Measurements from ENCODE around the gene GEMIN7. TPM values are rescaled to one million over a fixed set of nuclear protein-coding genes. Genes with fewer than 3 reads are reported as not detected.

GEMIN7 gene
- total RNA-seq, 2 experiments from 2014 or later: 53.6 to 58.2 TPM

DNA sequence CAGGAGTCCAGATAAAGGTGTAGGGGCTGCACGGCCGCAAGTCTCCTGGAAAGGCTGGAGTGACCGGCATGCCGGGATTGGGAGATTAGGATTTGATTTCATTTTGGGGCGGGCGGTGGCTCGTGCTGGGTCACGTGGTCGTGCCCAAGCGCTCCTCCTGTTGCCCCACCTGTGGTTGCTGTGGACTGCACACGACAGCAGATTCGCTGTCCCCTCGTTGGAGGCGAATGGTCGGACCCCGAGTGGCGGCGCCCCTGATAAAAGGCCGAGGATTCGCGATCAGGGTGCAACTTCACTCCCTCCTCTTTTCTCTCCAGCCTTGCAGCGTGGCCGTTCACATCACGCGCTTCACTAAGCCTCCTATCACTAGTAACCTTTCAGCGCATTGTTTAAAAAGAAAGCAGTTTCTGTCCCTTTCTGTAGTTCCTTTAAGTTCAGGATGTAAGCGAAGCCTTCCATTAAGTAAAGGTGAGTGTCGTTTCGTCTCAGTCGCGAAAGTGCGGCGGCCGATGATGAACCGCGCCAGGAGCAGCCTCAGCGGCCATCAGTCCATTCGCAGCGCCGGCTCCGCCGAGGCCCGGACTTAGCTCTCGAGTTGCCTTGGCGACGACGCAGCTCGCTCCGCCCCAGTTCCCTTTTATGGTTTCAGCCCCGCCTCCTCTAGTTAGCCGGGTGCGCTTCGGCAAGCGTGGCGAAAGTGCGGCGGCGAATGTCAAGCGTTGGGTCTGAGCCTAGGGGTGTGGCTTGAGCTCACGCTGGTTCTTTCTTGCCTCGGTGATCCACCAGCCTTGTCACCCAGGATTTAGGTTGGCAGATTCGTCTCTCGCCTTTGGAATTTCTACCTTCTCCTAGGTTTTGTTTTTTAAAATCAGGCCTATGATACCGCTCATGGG, 12.2 kb downstream of the GEMIN7 start:
- Mint-ChIP-seq H3K4me3 (peak overlapping the region; percentile 87), H3K27ac (peak overlapping the region; percentile 99), H3K36me3 (peaks cover 40% of the 10 kb centered on the region), H3K27me3 (no peaks in the 10 kb centered on the region), H3K4me1 (peaks cover 50% of the 10 kb centered on the region), H3K9me3 (peaks cover 2% of the 10 kb centered on the region)
- peak; percentile 91 for DNase-seq

DNA sequence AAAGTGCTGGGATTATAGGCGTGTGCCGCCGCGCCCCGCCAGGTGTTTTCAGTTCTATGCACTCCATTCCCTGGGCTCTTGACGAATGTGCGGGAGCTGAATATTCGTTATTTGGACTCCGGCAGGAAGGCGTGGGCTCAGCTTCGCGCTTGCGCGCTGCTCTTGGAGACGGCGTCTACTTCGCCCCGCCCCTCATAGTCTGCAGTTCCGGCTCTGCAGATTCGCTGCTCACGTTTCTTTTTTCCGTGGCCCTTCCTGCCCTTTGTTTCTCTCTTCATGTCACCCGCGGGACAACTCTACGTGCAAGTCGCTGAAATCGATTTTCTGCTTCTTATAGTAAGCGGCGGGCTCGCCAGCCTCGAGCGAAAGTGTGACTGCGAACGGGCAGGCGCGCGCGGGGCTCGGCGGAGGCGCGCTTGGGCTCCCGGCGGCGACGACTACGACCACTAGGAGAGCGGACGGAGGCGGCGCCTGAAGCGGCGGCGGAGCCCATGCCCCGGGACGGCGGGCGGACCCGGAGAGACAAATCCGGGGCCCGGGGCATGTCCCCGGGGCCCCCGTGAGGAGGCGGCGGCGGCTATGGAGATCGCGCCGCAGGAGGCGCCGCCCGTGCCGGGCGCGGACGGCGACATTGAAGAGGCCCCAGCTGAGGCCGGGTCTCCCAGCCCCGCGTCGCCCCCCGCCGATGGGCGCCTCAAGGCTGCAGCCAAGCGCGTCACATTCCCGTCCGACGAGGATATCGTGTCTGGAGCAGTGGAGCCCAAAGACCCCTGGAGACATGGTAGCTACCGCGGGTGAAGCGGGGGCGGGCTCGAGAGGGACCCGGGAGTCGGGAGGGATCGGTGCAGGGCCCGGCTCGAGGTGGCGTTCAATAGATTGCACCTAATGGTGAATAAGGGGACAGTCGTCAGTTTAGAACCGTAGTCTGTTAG, 14.0 kb downstream of the GEMIN7 start, which contains the start of gene PPP1R37:
PPP1R37 (plus strand) TSS at position 433 of the 932 bp plus-strand sequence; CDS start at position 580, 147 bp downstream.
- Mint-ChIP-seq H3K27me3 (no peaks in the 10 kb centered on the region), H3K9me3 (peaks cover 2% of the 10 kb centered on the region), H3K27ac (peak within 1 kb of the TSS; percentile 99), H3K4me3 (peak within 1 kb of the TSS; percentile 87), H3K36me3 (peaks cover 33% of the 10 kb centered on the region), H3K4me1 (peaks cover 53% of the 10 kb centered on the region)
- peak; percentile 91 for DNase-seq

DNA sequence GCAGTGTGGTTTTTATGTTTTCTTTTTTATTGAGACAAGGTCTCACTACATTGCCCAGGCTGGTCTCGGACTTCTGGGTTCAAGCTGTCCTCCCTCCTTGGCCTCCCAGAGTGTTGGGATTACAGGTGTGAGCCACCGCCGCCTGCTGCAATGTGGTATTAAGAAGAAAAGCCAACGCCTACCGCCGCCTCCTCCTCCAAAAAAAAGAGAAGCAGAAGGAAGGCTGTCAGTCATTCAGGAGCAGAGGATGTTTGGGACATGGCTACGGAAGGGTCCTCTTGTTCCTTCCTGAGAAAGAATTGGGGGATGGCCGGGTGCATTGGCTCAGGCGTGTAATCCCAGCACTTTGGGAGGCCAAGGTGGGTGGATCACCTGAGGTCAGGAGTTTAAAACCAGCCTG, 15.1 kb downstream of the GEMIN7 start:
- peak overlapping the region; percentile 87 for H3K4me3 Mint-ChIP-seq
- no peak for DNase-seq
- peak overlapping the region; percentile 71 for H3K27ac Mint-ChIP-seq
- peaks cover 2% of the 10 kb centered on the region for H3K9me3 Mint-ChIP-seq
- H3K27me3 Mint-ChIP-seq: no peaks in the 10 kb centered on the region
- H3K4me1 Mint-ChIP-seq: peaks cover 61% of the 10 kb centered on the region
- H3K36me3 Mint-ChIP-seq: peaks cover 29% of the 10 kb centered on the region

DNA sequence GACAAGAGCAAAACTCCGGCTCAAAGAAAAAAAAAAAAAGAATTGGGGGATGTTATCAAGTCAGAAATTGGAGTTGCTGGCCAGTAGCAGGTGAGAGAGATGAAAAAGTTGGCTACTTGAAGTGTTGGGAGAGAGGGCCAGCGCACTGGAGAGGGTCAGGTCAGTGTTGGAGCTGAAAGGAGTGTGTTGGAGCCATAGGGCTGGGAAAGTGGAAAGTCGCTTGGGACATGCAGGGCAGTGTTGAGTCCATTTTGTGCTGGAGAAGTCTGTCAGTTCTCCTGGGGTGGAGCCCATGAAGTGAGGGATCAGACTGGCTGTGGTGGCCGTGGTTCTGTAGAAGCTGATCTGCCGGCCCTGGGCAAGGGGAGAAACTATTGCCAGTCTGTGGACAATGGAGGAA, 15.6 kb downstream of the GEMIN7 start:
- Mint-ChIP-seq H3K36me3 (peaks cover 29% of the 10 kb centered on the region), H3K27me3 (no peaks in the 10 kb centered on the region), H3K4me3 (peak overlapping the region; percentile 87), H3K4me1 (peaks cover 64% of the 10 kb centered on the region), H3K27ac (peak overlapping the region; percentile 38), H3K9me3 (peaks cover 2% of the 10 kb centered on the region)
- no peak for DNase-seq

DNA sequence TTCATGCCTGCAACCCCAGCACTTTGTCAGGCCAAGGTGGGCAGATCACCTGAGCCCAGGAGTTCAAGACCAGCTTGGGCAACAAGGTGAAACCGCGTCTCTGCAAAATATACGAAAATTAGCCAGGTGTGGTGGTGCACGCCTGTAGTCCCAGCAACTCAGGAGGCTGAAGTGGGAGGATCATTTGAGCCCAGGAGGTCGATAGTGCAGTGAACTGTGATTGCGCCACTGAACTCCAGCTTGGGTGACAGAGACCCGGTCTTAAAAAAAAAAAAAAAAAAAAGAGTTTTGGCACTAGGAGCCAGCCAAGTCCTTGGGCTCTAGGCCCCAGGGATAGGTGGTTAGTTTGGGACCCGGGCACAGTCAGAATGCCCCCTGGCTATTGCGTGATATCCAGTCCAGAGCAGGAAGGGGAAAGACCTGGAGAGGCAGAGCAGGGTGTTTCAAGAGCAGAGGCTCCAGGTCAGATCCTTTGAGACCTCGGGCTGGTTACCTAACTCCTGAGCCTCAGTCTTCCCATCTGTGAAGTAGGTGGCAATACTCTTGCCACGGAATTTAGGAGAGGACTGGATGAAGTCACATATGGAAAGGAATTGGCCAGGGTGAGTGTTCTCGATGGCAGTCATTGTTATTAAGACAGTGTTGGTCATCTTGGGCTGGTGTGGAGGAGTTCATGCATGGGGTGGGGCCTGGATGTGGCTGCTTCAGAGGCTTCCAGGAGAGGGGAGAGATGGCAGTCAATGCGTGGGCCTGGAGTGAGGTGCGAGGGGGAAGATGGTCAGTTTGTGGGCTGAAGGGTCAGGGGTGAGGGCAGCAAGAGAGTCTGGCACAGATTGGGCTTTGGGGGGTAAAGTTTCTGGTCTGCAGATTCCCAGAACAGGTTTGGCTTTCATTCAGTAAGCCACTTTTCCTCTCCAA, 16.7 kb downstream of the GEMIN7 start:
- H3K36me3 Mint-ChIP-seq: peaks cover 29% of the 10 kb centered on the region
- H3K27ac Mint-ChIP-seq: peak overlapping the region; percentile 28
- peaks cover 2% of the 10 kb centered on the region for H3K9me3 Mint-ChIP-seq
- H3K4me3 Mint-ChIP-seq: no peak overlapping the region
- no peak for DNase-seq
- H3K4me1 Mint-ChIP-seq: peaks cover 64% of the 10 kb centered on the region
- H3K27me3 Mint-ChIP-seq: no peaks in the 10 kb centered on the region

DNA sequence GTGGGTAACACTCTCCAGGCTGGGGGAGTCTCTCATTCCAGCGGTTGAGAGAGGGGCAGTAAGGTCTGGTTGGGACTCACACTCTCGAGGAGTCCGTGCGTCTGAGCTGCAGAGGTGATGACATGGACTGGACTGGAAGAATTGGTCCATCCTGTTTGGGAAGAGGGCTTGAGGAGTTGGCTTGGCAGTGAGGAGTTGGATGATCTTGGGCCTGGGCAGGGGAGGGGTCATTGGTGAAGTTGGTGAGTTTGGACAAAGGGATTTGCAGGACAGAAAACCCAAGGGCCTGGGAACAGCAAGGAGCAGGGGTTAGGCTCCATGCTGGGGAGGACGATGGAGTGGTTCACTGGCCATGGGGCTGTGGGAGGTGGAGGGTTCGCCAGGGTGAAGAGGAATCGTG, 17.6 kb downstream of the GEMIN7 start:
- Mint-ChIP-seq H3K27ac (peak overlapping the region; percentile 9), H3K27me3 (no peaks in the 10 kb centered on the region), H3K36me3 (peaks cover 22% of the 10 kb centered on the region), H3K9me3 (no peaks in the 10 kb centered on the region), H3K4me1 (peaks cover 66% of the 10 kb centered on the region), H3K4me3 (no peak overlapping the region)
- no peak for DNase-seq

DNA sequence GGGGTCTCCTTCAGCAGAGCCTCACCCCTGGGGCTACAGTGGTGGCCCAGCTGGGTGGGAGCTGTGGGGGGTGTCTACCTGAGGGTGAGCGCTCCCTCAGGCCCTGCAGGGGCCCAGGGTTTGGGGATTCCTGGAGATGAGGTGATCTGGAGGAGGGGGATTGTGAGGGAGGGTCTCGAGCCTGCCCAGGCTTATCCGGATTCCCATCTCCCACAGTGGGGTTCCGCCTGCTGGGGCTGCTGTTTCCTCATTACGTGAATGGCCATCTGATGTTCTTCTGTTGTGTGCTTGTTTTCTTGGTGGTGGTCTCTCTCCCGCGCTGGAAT, 18.4 kb downstream of the GEMIN7 start:
- no peaks in the 10 kb centered on the region for H3K27me3 Mint-ChIP-seq
- H3K4me1 Mint-ChIP-seq: peaks cover 68% of the 10 kb centered on the region

DNA sequence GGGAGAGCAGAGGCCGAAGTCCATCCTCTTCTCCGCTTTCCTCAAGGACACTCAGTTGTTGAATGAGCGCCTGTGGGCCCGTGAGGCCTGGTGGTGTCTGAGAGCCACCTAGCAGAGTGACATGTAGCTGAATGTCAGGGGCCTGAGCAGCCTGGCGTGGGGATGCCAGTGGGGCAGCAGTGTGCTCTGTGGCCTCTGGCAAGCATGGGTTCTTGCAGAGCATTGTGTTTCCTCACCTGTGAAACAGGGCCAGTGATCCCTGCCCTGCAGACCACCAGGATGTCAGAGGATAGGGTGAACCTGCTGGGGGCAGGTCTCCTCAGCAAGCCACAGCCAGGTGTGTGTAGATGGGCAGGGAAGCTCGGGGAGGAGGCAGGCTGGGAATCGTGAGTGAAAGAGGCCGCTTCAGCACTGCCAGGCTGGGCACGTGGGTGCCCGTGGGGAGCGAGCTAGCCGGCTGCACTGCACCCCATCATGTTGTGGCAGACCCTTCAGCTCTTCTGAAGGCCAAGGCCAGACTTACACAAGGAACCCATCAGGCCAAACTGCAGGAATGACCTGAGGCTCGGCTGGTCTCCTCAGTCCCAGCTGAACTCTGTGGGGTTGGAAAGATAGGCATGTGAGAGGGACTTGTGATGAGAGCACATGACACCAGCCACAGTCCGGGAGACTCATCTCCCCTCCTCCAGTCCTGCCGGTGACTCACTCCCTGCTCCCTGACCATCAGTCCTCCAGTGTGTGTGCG, 18.9 kb downstream of the GEMIN7 start:
- H3K9me3 Mint-ChIP-seq: no peaks in the 10 kb centered on the region
- H3K4me1 Mint-ChIP-seq: peaks cover 73% of the 10 kb centered on the region
- no peak overlapping the region for H3K27ac Mint-ChIP-seq
- DNase-seq: no peak
- H3K36me3 Mint-ChIP-seq: peaks cover 12% of the 10 kb centered on the region
- no peaks in the 10 kb centered on the region for H3K27me3 Mint-ChIP-seq
- no peak overlapping the region for H3K4me3 Mint-ChIP-seq

More for the DNA sequence above, 18.4 kb downstream of the GEMIN7 start:
- no peak for DNase-seq
- Mint-ChIP-seq H3K36me3 (peaks cover 15% of the 10 kb centered on the region), H3K4me3 (no peak overlapping the region), H3K9me3 (no peaks in the 10 kb centered on the region), H3K27ac (no peak overlapping the region)

DNA sequence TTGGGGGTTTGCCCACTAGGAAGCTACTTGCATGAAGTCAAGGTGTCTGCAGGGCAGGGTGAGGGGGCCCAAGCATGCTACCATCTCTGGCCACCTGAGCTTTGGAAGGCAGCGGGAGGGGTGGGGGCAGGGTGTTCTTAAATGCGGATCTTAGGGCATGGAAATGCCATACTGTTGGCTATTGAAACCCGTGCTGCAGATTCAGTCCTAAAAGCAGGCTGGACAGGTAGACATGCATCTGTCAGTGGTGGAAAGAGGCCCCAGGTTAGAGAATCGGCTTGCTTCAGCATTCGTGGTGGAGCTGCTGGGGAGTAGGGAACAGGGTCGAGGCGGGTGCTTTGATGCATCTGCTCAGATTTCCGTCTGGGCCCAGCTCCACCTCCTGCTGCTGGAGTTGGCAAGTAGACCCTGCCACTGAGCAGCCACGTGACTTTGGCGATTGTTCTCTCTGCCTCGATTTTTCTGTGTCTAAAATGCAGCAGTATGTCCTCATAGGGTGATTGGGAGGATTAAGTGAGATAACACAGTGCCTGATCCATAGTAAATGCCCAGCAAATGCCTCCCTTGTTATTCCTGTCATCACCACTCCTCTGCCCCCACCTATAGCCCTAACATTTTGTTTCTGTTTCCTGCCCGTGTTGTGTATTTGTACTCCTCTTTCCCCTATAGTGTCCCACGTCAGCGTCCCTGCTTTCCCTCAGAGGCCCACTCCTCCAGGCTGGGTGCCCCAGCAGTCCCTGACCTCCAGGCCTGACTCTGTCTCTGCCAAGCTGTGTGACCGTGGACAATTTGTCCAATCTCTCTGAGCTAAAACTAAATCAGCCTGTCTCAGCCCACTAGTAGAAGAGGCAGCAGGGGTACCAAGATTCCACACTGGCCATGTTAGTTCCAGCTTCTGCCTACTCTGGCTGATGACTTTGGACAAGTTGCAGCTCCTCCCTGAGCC, 19.7 kb downstream of the GEMIN7 start:
- Mint-ChIP-seq H3K4me3 (no peak overlapping the region), H3K4me1 (peaks cover 79% of the 10 kb centered on the region), H3K27ac (peak overlapping the region; percentile 26), H3K27me3 (no peaks in the 10 kb centered on the region), H3K36me3 (peaks cover 8% of the 10 kb centered on the region), H3K9me3 (no peaks in the 10 kb centered on the region)
- no peak for DNase-seq

DNA sequence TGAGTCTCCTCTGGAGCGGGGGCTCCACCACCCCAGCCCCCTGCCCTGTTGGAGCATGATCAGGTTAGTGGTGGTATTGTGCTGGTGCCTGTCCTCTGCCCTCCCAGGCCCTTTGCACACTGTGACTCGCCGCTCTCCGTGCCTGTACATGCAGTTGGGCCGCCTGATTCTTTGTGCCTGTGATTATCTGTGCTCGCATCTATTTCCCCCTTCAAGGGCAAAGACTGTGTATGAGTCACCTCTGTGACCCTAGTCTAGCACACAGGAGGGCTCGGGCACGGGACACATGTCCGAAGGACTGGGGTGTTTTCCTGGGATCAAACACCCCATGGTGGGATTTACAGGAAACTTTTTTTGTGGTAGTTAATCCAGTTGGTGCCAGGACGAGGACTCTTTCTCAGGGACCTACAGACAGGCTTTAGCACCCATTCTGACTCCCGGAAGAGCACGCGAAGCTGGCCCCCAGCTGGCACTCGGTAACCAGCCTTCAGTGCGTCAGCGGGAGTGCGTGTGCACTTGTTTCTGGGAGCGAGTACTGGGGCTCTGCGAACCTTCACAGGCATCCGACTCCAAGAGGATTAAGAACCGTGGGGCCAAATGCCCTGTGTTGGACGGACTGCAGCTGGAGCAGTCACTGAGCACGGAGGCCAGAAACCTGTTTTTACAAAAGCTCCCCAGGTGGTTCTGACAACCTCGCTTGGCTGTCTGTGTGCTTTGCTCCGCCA, 20.6 kb downstream of the GEMIN7 start:
- peaks cover 5% of the 10 kb centered on the region for H3K36me3 Mint-ChIP-seq
- no peak overlapping the region for H3K4me3 Mint-ChIP-seq
- H3K4me1 Mint-ChIP-seq: peaks cover 79% of the 10 kb centered on the region
- no peak for DNase-seq
- H3K9me3 Mint-ChIP-seq: no peaks in the 10 kb centered on the region
- no peak overlapping the region for H3K27ac Mint-ChIP-seq
- no peaks in the 10 kb centered on the region for H3K27me3 Mint-ChIP-seq

DNA sequence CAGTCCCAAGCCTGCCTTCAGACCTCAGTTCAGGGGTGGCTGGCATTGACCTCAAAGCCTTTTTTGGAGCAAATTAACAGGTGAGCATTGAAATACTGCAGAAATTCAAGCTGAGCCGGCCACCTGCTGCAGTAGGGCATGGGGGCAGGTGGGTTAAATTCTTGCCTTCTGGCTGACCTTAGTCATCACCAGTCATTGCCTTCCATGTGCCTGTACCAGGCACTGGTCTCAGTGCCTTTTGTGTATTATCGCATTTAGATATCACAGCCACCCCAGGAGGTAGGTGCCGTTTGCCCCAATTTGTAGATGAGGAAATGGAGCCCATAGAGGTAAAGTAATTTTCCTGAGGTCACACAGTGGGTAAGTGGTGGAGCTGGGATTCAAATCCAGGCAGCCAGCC, 21.1 kb downstream of the GEMIN7 start:
- Mint-ChIP-seq H3K4me1 (peaks cover 79% of the 10 kb centered on the region), H3K36me3 (peaks cover 5% of the 10 kb centered on the region)

DNA sequence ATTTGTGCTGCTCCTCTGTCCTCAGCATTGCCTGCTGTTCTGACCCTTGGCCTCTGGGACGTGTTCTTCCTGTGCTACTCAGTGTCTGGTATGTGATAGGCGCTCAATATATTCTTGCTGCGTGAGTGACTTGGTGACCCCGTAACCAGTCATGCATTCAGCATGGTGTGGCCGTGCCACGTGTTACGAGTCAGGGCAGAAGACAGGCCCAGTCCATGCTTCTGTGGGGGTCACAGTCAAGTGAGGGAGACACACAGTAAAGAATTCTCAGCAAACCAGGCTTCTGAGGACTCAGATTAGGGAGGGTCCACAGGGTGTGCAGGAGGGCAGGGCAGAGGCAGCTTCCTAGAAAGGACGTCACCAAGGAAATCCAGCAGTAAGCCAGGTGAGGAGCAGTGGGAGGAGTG, 21.8 kb downstream of the GEMIN7 start:
- Mint-ChIP-seq H3K27ac (peak overlapping the region; percentile 49), H3K9me3 (no peaks in the 10 kb centered on the region), H3K27me3 (no peaks in the 10 kb centered on the region), H3K4me1 (peaks cover 81% of the 10 kb centered on the region), H3K36me3 (peaks cover 5% of the 10 kb centered on the region), H3K4me3 (no peak overlapping the region)
- DNase-seq: no peak

More for the DNA sequence above, 21.1 kb downstream of the GEMIN7 start:
- H3K27ac Mint-ChIP-seq: no peak overlapping the region
- DNase-seq: no peak
- H3K9me3 Mint-ChIP-seq: no peaks in the 10 kb centered on the region
- no peak overlapping the region for H3K4me3 Mint-ChIP-seq
- H3K27me3 Mint-ChIP-seq: no peaks in the 10 kb centered on the region
